ENCODE measurements around the gene GP9. TPM values are rescaled to one million over a fixed set of nuclear protein-coding genes. Genes with fewer than 3 reads are reported as not detected.
"Not testable (repeated sequence)": the region's sequence is repeated elsewhere in the genome, so short reads cannot be mapped to it uniquely, and the experiment has no call there.

The GP9 gene
- polyA plus RNA-seq, 12 donors = 0.13 to 0.75 (median 0.34) TPM; not detected in 3

- DNase-seq = not testable (repeated sequence)
Observed at GRCh38 chr3:129111076-129111780, 50.6 kb downstream of the GP9 start.

Other genes starting within 250 kb of the GP9 start
- gene ACAD9, start 181.2 kb upstream of the GP9 start, polyA plus RNA-seq (ENCODE audit: insufficient read length in 12 of 12) = 10 to 100 TPM in 11 of 12 donors, not detected in 1; 21.3 to 46.4 (median 26.5) TPM
- 1 to 10 TPM in 7 of 12 donors, under 1 TPM in 3, not detected in 2; 0.42 to 3.9 (median 1.1) TPM for gene CFAP92, start 66.7 kb upstream of the GP9 start, polyA plus RNA-seq (ENCODE audit: insufficient read length in 12 of 12)
- 1 to 10 TPM in 7 of 12 donors, under 1 TPM in 3, not detected in 2; 0.78 to 4.5 (median 1.2) TPM for gene EFCC1, start 59.5 kb upstream of the GP9 start, polyA plus RNA-seq (ENCODE audit: insufficient read length in 12 of 12)
- gene RAB43, start 61.0 kb downstream of the GP9 start, polyA plus RNA-seq (ENCODE audit: insufficient read length in 12 of 12) = 10 to 100 TPM in 1 of 12 donors, 1 to 10 TPM in 10, not detected in 1; 1.1 to 11.2 (median 1.9) TPM
- 10 to 100 TPM in 11 of 12 donors, not detected in 1; 34.5 to 54.9 (median 39.0) TPM for gene ISY1, start 100.3 kb downstream of the GP9 start, polyA plus RNA-seq (ENCODE audit: insufficient read length in 12 of 12)
- gene CNBP, start 123.1 kb downstream of the GP9 start, polyA plus RNA-seq (ENCODE audit: insufficient read length in 12 of 12) = 100 to 1,000 TPM in 11 of 12 donors, not detected in 1; 251 to 359 (median 334) TPM
- 100 to 1,000 TPM in 9 of 12 donors, 10 to 100 TPM in 2, not detected in 1; 97.0 to 131 (median 109) TPM for gene COPG1, start 188.8 kb downstream of the GP9 start, polyA plus RNA-seq (ENCODE audit: insufficient read length in 12 of 12)
- 10 to 100 TPM in 11 of 12 donors, not detected in 1; 21.7 to 28.6 (median 24.6) TPM for gene HMCES, start 218.1 kb downstream of the GP9 start, polyA plus RNA-seq (ENCODE audit: insufficient read length in 12 of 12)

All from muscle of arm (tissue), 12 donors.